Measurements from ENCODE around the gene R3HDM2.
"Not testable (repeated sequence)": the region's sequence is repeated elsewhere in the genome, so short reads cannot be mapped to it uniquely, and the experiment has no call there.

Gene R3HDM2

DNA sequence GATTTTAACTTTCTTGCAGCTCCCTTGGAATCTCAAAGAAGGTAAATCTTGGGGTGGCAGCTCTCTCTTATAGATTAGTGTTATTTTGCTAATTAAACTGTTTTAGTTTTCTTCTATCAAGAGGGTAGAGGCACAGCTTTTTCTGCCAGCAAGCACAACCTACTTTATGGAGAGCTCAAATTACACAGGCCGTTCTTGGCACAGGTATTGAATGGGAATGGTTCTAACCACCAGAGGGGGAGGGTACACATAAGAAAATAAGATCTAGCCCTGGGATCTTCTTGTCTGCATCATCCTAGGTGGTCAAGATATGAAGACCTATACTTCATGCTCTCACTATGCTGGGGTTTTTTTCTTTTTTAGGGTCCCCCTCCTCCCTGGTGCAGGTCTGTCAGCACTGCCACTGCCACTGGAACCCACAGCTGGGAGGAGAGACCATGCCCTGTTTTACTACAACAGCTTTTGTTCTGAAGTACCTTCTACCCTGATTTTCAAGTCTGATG lies 131.3 kb downstream of the R3HDM2 start:
- Histone ChIP-seq H3K27me3 (no peaks in the 10 kb centered on the region), H3K4me1 (peaks cover 0 to 6% (median 0%) of the 10 kb centered on the region in 4 donors), H3K27ac (no peak overlapping the region), H3K36me3 (peaks cover 27 to 84% (median 40%) of the 10 kb centered on the region in 3 donors), H3K9me3 (no peaks in the 10 kb centered on the region), H3K4me3 (no peak overlapping the region)
- intact Hi-C loops (cut with DNase I; ENCODE audit: low total_unique reads) = no loop called here
- no peak for DNase-seq
- TF ChIP-seq, protein P1, sequence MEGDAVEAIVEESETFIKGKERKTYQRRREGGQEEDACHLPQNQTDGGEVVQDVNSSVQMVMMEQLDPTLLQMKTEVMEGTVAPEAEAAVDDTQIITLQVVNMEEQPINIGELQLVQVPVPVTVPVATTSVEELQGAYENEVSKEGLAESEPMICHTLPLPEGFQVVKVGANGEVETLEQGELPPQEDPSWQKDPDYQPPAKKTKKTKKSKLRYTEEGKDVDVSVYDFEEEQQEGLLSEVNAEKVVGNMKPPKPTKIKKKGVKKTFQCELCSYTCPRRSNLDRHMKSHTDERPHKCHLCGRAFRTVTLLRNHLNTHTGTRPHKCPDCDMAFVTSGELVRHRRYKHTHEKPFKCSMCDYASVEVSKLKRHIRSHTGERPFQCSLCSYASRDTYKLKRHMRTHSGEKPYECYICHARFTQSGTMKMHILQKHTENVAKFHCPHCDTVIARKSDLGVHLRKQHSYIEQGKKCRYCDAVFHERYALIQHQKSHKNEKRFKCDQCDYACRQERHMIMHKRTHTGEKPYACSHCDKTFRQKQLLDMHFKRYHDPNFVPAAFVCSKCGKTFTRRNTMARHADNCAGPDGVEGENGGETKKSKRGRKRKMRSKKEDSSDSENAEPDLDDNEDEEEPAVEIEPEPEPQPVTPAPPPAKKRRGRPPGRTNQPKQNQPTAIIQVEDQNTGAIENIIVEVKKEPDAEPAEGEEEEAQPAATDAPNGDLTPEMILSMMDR (IDR thresholded peaks at IDR 0.05) = no peak

DNA sequence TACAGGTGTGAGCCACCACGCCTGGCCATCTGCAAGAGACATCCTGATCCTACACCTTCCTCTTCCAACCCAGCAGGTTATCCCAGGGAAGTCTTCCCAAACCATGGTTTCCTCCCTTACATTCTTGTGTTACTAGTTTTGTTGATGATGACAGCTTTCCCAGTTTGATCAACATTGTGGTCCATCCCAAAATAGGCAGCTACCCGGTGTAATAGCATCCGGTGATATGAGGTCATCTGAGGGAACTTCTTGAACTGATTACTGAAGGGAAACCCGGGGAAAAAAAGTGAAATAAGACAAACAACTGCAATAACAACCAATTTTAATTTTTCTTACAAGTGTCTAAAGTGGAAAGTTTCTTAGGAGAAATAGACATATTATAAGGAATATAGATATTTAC lies 134.6 kb downstream of the R3HDM2 start:
- intact Hi-C loops (cut with DNase I; ENCODE audit: low total_unique reads) = no loop called here
- DNase-seq = no peak
- H3K27ac ChIP-seq = no peak overlapping the region
- H3K4me1 ChIP-seq = no peaks in the 10 kb centered on the region
- no peak overlapping the region for H3K4me3 ChIP-seq
- TF ChIP-seq, protein P1 (IDR thresholded peaks at IDR 0.05) = no peak
- H3K9me3 ChIP-seq = no peaks in the 10 kb centered on the region
- H3K27me3 ChIP-seq = no peaks in the 10 kb centered on the region
- H3K36me3 ChIP-seq = peaks cover 46 to 90% (median 71%) of the 10 kb centered on the region in 3 donors

DNA sequence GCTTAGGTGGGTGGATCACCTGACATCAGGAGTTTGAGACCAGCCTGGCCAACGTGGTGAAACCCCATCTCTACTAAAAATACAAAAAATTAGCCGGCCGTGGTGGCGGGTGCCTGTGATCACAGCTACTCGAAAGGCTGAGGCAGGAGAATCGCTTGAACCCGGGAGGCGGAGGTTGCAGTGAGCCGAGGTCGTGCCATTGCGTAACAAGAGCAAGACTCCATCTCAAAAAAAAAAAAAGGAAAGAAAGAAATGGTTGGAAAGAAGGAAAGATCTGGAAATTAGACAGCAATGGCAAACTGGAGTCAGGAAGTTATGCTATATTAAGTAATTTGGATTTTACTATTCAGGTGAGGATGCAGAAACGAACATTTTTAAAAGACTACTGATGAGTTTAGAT lies 148.8 kb downstream of the R3HDM2 start:
- H3K4me1 ChIP-seq; H3K27me3 ChIP-seq; H3K4me3 ChIP-seq; H3K27ac ChIP-seq; intact Hi-C loops (cut with DNase I; ENCODE audit: low total_unique reads); DNase-seq; H3K9me3 ChIP-seq: not testable (repeated sequence)
- peaks cover 49 to 93% (median 71%) of the 10 kb centered on the region in 3 donors for H3K36me3 ChIP-seq

- DNase-seq = no peak
- H3K4me3 ChIP-seq = no peak overlapping the region
- H3K36me3 ChIP-seq = peaks cover 54 to 93% (median 76%) of the 10 kb centered on the region in 3 donors
- no peaks in the 10 kb centered on the region for H3K27me3 ChIP-seq
- H3K4me1 ChIP-seq = peaks cover 0 to 6% (median 0%) of the 10 kb centered on the region in 4 donors
- TF ChIP-seq, protein P1 (IDR thresholded peaks at IDR 0.05) = no peak
- intact Hi-C loops (cut with DNase I; ENCODE audit: low total_unique reads) = no loop called here
- no peaks in the 10 kb centered on the region for H3K9me3 ChIP-seq
- no peak overlapping the region for H3K27ac ChIP-seq
Observed at GRCh38 chr12:57280211-57281062, 150.4 kb downstream of the R3HDM2 start.

- peaks cover 0 to 6% (median 0%) of the 10 kb centered on the region in 4 donors for H3K4me1 ChIP-seq
- H3K27ac ChIP-seq = no peak overlapping the region
- H3K9me3 ChIP-seq = no peaks in the 10 kb centered on the region
- H3K4me3 ChIP-seq = no peak overlapping the region
- no peaks in the 10 kb centered on the region for H3K27me3 ChIP-seq
- peaks cover 53 to 93% (median 71%) of the 10 kb centered on the region in 3 donors for H3K36me3 ChIP-seq
- TF ChIP-seq, protein P1 (IDR thresholded peaks at IDR 0.05) = no peak
- DNase-seq = no peak
- intact Hi-C loops (cut with DNase I; ENCODE audit: low total_unique reads) = no loop called here
Observed at GRCh38 chr12:57278465-57279381, 152.1 kb downstream of the R3HDM2 start.

Measured in tibial artery (tissue), 4 donors.